Measurements from ENCODE around the gene ZGLP1.

- TF ChIP-seq CTCF (conservative IDR thresholded peaks at IDR 0.05; ENCODE audit: low read length) (no peak), EZH2phosphoT487 (IDR thresholded peaks at IDR 0.05; ENCODE audit: borderline replicate concordance, low read depth, low read length) (no peak)
Observed at GRCh38 chr19:10285393-10285792, 24.2 kb downstream of the ZGLP1 start.

All from OCI-LY7 (cell line).